Measurements from ENCODE around the gene RUVBL1.
A peak's percentile ranks its signal among the peaks of the same experiment; 100 is the strongest.

RUVBL1 gene

GRCh38 chr3:128072454-128073184 lies 51.0 kb downstream of the RUVBL1 start (continued):
- TF ChIP-seq, protein P1, sequence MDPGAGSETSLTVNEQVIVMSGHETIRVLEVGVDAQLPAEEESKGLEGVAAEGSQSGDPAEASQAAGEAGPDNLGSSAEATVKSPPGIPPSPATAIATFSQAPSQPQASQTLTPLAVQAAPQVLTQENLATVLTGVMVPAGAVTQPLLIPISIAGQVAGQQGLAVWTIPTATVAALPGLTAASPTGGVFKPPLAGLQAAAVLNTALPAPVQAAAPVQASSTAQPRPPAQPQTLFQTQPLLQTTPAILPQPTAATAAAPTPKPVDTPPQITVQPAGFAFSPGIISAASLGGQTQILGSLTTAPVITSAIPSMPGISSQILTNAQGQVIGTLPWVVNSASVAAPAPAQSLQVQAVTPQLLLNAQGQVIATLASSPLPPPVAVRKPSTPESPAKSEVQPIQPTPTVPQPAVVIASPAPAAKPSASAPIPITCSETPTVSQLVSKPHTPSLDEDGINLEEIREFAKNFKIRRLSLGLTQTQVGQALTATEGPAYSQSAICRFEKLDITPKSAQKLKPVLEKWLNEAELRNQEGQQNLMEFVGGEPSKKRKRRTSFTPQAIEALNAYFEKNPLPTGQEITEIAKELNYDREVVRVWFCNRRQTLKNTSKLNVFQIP (CRISPR knock-in tag; IDR thresholded peaks at IDR 0.05; ENCODE audit: borderline replicate concordance, low read depth) = no peak
- no peak for TF ChIP-seq ARNTL (CRISPR knock-in tag; IDR thresholded peaks at IDR 0.05; ENCODE audit: borderline replicate concordance, low read depth)
- no peak for TF ChIP-seq PPARA (CRISPR knock-in tag; IDR thresholded peaks at IDR 0.05; ENCODE audit: borderline replicate concordance)
- TF ChIP-seq ZNF565 (CRISPR knock-in tag; conservative IDR thresholded peaks at IDR 0.05; ENCODE audit: low read depth) = no peak
- no peak for TF ChIP-seq ISL1 (CRISPR knock-in tag; IDR thresholded peaks at IDR 0.05)

GRCh38 chr3:128071771-128072453 lies 51.7 kb downstream of the RUVBL1 start:
- ATAC-seq = no peak; the same call in 2 of the 3 replicates
- TF ChIP-seq PPARA (CRISPR knock-in tag; IDR thresholded peaks at IDR 0.05; ENCODE audit: borderline replicate concordance) (no peak), ZNF8 (CRISPR knock-in tag; IDR thresholded peaks at IDR 0.05) (no peak), RARB (CRISPR knock-in tag; IDR thresholded peaks at IDR 0.05) (no peak)

DNA sequence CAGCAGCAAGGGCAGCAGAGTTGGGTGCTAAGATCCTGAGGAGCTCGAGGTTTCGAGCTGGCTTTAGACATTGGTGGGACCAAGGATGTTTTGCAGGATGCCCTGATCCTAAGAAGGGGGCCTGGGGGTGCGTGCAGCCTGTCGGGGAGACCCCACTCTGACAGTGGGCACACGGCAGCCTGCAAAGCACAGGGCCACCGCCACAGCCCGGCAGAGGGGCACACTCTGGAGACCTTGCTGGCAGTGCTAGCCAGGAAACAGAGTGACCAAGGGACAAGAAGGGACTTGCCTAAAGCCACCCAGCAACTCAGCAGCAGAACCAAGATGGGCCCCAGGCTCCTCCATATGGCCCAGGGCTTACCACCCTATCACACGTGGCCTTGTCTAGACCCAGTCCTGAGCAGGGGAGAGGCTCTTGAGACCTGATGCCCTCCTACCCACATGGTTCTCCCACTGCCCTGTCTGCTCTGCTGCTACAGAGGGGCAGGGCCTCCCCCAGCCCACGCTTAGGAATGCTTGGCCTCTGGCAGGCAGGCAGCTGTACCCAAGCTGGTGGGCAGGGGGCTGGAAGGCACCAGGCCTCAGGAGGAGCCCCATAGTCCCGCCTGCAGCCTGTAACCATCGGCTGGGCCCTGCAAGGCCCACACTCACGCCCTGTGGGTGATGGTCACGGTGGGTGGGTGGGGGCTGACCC lies 52.6 kb downstream of the RUVBL1 start:
- TF ChIP-seq ISL1 (CRISPR knock-in tag; IDR thresholded peaks at IDR 0.05) (no peak), SNAI2 (CRISPR knock-in tag; IDR thresholded peaks at IDR 0.05) (no peak), TOX (CRISPR knock-in tag; IDR thresholded peaks at IDR 0.05; ENCODE audit: borderline replicate concordance) (no peak), GLIS3 (CRISPR knock-in tag; IDR thresholded peaks at IDR 0.05) (0 out of 2 replicates have a peak, but pooled peaks have one; percentile 19), ZC3H10 (CRISPR knock-in tag; IDR thresholded peaks at IDR 0.05) (no peak), PPARA (CRISPR knock-in tag; IDR thresholded peaks at IDR 0.05; ENCODE audit: borderline replicate concordance) (no peak)
- no peak; the same call in 2 of the 3 replicates for ATAC-seq

DNA sequence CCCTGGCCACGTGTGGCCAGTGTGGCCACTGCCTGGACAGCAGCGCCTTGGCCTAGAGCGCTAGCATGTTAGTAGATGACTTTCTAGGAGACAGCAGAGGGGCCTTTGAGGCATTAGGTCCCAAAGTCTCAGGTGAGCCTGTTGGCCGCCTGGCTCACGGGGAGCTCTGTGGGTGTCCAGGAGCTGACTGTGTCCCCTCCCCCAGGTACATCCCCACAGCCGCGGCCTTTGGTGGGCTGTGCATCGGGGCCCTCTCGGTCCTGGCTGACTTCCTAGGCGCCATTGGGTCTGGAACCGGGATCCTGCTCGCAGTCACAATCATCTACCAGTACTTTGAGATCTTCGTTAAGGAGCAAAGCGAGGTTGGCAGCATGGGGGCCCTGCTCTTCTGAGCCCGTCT lies 54.3 kb downstream of the RUVBL1 start:
- TF ChIP-seq, protein P2, sequence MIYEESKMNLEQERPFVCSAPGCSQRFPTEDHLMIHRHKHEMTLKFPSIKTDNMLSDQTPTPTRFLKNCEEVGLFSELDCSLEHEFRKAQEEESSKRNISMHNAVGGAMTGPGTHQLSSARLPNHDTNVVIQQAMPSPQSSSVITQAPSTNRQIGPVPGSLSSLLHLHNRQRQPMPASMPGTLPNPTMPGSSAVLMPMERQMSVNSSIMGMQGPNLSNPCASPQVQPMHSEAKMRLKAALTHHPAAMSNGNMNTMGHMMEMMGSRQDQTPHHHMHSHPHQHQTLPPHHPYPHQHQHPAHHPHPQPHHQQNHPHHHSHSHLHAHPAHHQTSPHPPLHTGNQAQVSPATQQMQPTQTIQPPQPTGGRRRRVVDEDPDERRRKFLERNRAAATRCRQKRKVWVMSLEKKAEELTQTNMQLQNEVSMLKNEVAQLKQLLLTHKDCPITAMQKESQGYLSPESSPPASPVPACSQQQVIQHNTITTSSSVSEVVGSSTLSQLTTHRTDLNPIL (CRISPR knock-in tag; IDR thresholded peaks at IDR 0.05; ENCODE audit: low read depth) = no peak
- TF ChIP-seq CSDC2 (CRISPR knock-in tag; IDR thresholded peaks at IDR 0.05) = no peak
- TF ChIP-seq PPARA (CRISPR knock-in tag; IDR thresholded peaks at IDR 0.05; ENCODE audit: borderline replicate concordance) = no peak
- TF ChIP-seq ISL1 (CRISPR knock-in tag; IDR thresholded peaks at IDR 0.05) = no peak
- TF ChIP-seq RARB (CRISPR knock-in tag; IDR thresholded peaks at IDR 0.05) = no peak
- no peak for TF ChIP-seq TOX (CRISPR knock-in tag; IDR thresholded peaks at IDR 0.05; ENCODE audit: borderline replicate concordance)
- no peak for TF ChIP-seq ZNF70 (CRISPR knock-in tag; IDR thresholded peaks at IDR 0.05)
- TF ChIP-seq ZNF8 (CRISPR knock-in tag; IDR thresholded peaks at IDR 0.05) = no peak
- TF ChIP-seq ZFP3 (CRISPR knock-in tag; IDR thresholded peaks at IDR 0.05) = no peak
- no peak for TF ChIP-seq ARNTL (CRISPR knock-in tag; IDR thresholded peaks at IDR 0.05; ENCODE audit: borderline replicate concordance, low read depth)
- TF ChIP-seq ZNF565 (CRISPR knock-in tag; conservative IDR thresholded peaks at IDR 0.05; ENCODE audit: low read depth) = no peak
- TF ChIP-seq, protein P3, sequence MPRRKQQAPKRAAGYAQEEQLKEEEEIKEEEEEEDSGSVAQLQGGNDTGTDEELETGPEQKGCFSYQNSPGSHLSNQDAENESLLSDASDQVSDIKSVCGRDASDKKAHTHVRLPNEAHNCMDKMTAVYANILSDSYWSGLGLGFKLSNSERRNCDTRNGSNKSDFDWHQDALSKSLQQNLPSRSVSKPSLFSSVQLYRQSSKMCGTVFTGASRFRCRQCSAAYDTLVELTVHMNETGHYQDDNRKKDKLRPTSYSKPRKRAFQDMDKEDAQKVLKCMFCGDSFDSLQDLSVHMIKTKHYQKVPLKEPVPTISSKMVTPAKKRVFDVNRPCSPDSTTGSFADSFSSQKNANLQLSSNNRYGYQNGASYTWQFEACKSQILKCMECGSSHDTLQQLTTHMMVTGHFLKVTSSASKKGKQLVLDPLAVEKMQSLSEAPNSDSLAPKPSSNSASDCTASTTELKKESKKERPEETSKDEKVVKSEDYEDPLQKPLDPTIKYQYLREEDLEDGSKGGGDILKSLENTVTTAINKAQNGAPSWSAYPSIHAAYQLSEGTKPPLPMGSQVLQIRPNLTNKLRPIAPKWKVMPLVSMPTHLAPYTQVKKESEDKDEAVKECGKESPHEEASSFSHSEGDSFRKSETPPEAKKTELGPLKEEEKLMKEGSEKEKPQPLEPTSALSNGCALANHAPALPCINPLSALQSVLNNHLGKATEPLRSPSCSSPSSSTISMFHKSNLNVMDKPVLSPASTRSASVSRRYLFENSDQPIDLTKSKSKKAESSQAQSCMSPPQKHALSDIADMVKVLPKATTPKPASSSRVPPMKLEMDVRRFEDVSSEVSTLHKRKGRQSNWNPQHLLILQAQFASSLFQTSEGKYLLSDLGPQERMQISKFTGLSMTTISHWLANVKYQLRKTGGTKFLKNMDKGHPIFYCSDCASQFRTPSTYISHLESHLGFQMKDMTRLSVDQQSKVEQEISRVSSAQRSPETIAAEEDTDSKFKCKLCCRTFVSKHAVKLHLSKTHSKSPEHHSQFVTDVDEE (CRISPR knock-in tag; IDR thresholded peaks at IDR 0.05) = no peak
- TF ChIP-seq, protein P4, sequence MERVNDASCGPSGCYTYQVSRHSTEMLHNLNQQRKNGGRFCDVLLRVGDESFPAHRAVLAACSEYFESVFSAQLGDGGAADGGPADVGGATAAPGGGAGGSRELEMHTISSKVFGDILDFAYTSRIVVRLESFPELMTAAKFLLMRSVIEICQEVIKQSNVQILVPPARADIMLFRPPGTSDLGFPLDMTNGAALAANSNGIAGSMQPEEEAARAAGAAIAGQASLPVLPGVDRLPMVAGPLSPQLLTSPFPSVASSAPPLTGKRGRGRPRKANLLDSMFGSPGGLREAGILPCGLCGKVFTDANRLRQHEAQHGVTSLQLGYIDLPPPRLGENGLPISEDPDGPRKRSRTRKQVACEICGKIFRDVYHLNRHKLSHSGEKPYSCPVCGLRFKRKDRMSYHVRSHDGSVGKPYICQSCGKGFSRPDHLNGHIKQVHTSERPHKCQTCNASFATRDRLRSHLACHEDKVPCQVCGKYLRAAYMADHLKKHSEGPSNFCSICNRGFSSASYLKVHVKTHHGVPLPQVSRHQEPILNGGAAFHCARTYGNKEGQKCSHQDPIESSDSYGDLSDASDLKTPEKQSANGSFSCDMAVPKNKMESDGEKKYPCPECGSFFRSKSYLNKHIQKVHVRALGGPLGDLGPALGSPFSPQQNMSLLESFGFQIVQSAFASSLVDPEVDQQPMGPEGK (CRISPR knock-in tag; IDR thresholded peaks at IDR 0.05; ENCODE audit: borderline replicate concordance) = no peak
- no peak for TF ChIP-seq BACH2 (CRISPR knock-in tag; IDR thresholded peaks at IDR 0.05; ENCODE audit: borderline replicate concordance)
- TF ChIP-seq ESRRG (CRISPR knock-in tag; IDR thresholded peaks at IDR 0.05) = no peak
- no peak for TF ChIP-seq ZFP30 (CRISPR knock-in tag; IDR thresholded peaks at IDR 0.05)
- TF ChIP-seq, protein P1 (CRISPR knock-in tag; IDR thresholded peaks at IDR 0.05; ENCODE audit: borderline replicate concordance, low read depth) = no peak
- TF ChIP-seq TCF4 (CRISPR knock-in tag; IDR thresholded peaks at IDR 0.05; ENCODE audit: borderline replicate concordance) = no peak

More for the DNA sequence above, 54.3 kb downstream of the RUVBL1 start:
- ATAC-seq = no peak

Measured in SK-N-SH treated with all-trans-retinoic acid at 6 μM for 48 hours (cell line).